Left kidney (tissue), 8 donors: ENCODE data around the gene CGAS. TPM values are rescaled to one million over a fixed set of nuclear protein-coding genes. Genes with fewer than 3 reads are reported as not detected.
A peak's percentile ranks its signal among the peaks of the same experiment; 100 is the strongest.
"Not testable (repeated sequence)": the region's sequence is repeated elsewhere in the genome, so short reads cannot be mapped to it uniquely, and the experiment has no call there.

ENCODE experiments used
- DNase-seq: peaks from one replicate; pipeline ENCODE4 v3.0.0-alpha.2; 2013
- long read RNA-seq, 8 donors: transcript quantifications; one replicate each; lab custom pipeline, GENCODE V29; 2026
- polyA plus RNA-seq: library from polyadenylated mRNA; unstranded; fragments of 120-200 nt; gene quantifications from one replicate; pipeline ENCODE4 v1.2.1, GENCODE V29; 2013; ENCODE audit not compliant: insufficient read length

Gene CGAS
- 2.9 TPM for polyA plus RNA-seq
- long read RNA-seq, donor 1: 0 reads
- long read RNA-seq, donor 2: 0 reads
- long read RNA-seq, donor 3: 0 reads
- long read RNA-seq, donor 4: 0 reads
- long read RNA-seq, donor 5, partial matches to known transcripts: 0 of 1 reads
- long read RNA-seq, donor 5, other reads (novel, unspliced or antisense): 0 of 1 reads
- long read RNA-seq, donor 6: 0 reads
- long read RNA-seq, donor 7, partial matches to known transcripts: 0 of 1 reads
- long read RNA-seq, donor 7, other reads (novel, unspliced or antisense): 0 of 1 reads
- long read RNA-seq, donor 8: 0 reads

GRCh38 chr6:73452107-73452461, at the start of gene CGAS:
Gene CGAS (minus strand): TSS chr6:73452297. CDS start chr6:73452181, 116 bp downstream.
- peak; percentile 37 for DNase-seq

- no peak for DNase-seq
Observed at GRCh38 chr6:73497915-73498314, 45.8 kb upstream of the CGAS start.

DNA sequence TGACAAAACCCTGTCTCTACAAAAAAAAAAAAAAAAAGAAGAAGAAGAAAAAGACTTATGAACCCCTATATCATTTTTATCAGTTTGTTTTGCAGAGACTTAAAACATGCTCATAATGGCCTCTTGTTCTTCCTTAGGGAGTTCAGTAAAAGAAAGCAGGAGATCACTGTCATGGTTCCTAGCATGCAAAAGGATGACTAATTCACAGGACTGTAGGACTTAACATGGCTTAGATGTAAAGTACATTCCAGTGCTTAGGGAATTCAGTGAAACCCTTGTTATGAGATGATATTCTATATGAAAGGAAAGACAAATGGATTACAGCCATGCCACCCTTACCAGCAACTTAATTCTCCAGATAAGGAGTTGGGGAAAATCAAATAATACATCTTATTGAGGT, 39.3 kb upstream of the CGAS start:
- no peak for DNase-seq

GRCh38 chr6:73487473-73487872, 35.4 kb upstream of the CGAS start:
- DNase-seq: no peak

DNA sequence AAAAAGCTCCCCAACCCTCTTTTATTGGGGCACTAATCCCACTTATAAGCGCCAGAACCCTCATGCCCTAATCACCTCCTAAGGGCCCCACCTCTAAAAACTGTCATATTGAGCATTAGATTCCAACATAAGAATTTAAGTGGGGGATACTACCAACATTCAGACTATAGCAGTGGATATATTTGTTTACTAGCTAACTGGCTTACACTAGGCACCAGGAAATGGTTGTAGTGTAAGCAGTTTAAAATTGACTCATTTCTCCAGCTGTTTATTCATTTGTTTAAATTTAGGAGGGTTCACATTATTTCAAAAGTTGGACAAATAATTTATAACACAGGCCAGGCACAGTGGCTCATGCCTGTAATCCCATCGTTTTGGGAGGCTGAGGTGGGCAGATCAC, 32.3 kb upstream of the CGAS start:
- DNase-seq: no peak

DNA sequence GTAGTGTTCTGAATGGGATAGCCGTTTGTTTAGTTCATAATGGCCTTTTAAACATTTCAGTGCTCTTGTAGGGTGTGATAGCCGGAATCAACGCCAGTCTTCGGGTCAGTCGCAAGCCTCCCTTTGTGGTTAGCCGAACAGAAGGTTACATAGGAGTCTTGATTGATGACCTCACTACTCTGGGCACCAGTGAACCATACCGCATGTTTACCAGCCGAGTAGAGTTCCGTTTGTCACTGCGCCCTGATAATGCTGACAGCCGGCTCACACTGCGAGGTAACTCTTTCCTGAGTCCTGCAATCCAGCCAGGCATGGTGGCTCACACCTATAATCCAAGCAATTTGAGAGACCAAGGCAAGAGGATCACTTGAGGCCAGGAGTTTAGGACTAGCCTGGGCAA, 29.9 kb upstream of the CGAS start:
- DNase-seq: no peak

DNA sequence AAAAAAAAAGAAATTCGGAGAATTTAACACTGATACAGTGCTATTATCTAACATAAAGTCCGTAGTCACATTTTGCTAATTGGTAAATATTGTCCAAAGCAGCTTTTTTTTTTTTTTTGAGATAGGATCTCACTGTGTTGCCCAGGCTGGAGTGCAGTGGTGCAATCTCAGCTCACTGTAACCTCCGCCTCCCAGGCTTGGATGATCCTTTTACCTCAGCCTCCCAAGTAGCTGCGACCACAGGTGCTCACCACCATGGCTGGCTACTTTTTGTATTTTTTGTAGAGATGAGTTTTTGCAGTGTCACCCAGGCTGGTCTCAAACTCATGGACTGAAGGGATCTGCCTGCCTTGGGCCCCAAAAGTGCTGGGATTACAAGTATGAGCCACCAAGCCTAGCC, 25.3 kb upstream of the CGAS start:
- DNase-seq: no peak

GRCh38 chr6:73476723-73477122, 24.6 kb upstream of the CGAS start:
- no peak for DNase-seq

DNA sequence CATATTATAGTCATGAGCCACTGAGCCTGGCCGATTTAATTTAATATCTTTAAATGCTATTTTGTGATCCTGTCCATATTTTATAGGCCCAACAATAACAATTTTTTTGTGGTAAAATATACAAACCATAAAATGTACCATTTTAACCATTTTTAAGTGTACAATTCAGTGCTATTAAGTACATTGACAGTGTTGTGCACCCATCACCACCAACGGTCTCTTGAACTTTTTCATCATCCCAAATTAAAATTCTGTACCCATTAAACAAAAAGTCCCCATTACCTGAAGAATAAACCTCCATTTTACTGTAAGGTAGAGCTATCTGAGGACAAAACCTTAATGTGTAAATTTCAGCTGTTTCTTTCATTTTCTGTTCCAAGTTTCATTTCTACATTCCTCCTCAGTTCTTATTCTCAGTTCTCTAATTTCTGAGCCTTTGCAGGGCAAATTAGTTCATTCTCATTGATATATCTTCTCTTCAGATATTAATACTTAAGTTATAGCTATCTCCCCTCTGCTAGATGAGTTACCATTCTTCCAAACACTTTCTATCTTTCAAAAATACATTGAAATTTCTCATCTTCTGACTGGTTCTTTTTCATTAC, 19.7 kb upstream of the CGAS start:
- DNase-seq: no peak

- DNase-seq: peak; percentile 89
Observed at GRCh38 chr6:73461537-73462350, 9.6 kb upstream of the CGAS start, which contains the start of gene MTO1. Gene MTO1 (plus strand): TSS chr6:73461737. CDS start chr6:73461855, 118 bp downstream.

DNA sequence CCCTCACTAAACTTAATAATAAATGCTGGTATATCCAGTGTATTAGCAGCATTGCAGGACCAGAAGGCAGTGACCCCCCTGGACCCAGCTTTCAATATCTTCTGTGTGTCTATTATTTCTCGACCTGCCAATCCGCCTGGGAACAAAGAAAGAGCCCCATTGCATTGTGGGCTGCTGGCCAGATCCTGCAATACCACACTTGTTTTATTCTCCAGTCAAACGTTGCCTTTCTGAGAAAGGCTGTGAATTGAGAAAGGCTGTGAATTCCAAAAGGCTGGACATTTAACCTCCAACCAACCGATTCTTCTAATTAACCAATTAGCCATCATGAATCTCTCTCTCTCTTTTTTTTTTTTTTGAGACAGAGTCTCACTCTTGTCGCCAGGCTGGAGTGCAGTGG, 8.0 kb upstream of the CGAS start:
- DNase-seq: no peak

DNA sequence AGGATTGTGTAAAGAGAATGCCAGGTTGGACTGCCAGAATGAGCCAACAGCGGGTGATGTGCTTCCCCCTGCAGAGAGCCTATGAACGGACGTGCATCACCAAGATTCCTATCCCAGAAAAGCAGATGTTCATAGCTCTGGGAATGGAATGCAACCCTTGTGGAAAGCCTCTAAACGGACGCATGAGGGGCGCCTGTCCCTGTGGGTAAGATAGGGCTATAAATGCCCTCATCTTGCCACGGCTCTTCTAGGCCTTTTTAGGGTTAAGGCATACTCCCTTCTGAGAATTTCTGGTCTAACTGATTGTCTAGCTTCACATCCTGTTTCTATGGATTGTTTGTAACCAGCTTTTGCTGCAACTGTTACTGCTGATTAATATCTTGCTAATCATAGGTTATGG, 7.4 kb upstream of the CGAS start:
- not testable (repeated sequence) for DNase-seq

GRCh38 chr6:73455865-73456629, 4.0 kb upstream of the CGAS start:
- no peak for DNase-seq

- peak; percentile 38 for DNase-seq
Observed at GRCh38 chr6:73451223-73452106, 632 bp downstream of the CGAS start.

DNA sequence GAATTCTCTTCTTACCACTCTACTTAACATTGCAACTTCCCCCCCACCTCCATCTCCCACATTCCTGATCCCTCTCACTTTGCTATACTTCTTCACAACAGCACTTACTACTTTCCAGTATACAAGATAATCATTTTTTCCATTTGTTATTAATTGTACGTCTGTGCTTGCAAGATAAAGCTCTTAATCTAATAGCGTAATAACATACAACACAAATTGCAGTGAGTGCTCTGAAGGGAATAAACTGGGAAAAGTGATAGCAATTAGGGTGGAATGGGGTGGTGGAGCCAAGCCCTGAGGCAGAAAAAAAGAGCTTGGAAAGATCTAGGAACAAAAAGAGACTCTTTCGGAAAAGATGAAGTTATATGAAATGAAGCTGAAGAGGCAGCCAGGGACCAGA, 8.5 kb downstream of the CGAS start:
- DNase-seq: no peak

DNA sequence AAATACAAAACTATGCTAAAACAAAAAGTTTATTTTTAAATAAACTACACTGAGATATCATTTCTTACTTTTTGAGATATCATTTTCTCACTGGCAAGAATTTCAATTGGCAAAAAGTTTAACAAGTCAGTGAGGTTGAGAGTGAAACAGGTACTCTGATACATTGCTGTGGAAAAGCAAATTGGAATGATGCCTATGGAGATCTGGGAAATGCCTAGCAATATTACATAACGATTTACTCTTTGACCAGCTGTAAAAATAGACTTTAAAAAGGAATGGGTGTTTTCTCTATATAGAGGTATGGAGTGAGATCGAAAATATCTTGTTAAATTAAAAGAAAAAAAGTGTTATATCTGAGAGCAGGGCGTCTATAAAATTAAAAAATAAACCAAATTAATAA, 16.9 kb downstream of the CGAS start:
- DNase-seq: no peak

DNA sequence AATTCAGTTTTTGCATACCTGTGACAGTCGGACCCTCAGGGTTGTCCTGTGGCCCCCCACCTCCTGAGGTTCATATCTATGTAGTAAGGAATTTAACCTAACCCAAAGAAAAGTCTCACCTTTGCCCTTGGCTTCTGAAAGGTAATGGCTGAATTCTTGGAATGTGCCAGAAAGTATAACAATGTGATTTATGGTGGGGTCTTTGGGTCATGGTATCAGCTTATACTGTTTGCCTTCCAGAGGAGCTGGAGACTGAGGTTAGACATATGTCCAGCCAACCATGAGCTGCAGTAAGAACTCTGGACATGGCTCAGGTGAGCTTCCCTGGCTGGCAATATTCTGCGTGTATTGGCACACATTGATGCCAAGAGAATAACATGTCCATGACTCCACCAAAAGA, 30.6 kb downstream of the CGAS start:
- DNase-seq: no peak

GRCh38 chr6:73418081-73418741, 33.9 kb downstream of the CGAS start:
- DNase-seq: no peak

GRCh38 chr6:73413102-73413501, 39.0 kb downstream of the CGAS start:
- no peak for DNase-seq

- DNase-seq: no peak
Observed at GRCh38 chr6:73409395-73409794, 42.7 kb downstream of the CGAS start.

- no peak for DNase-seq
Observed at GRCh38 chr6:73400656-73401055, 51.4 kb downstream of the CGAS start.
